GM18507 (cell line): ENCODE measurements around the gene MTHFR.
A peak's percentile ranks its signal among the peaks of the same experiment; 100 is the strongest.

ENCODE experiments used
- DNase-seq: peaks from one replicate; pipeline ENCODE4 v3.0.0; 2011; ENCODE audit warnings: low read depth; ENCODE audit not compliant: insufficient read length; ENCODE audit errors: extremely low spot score
- FAIRE-seq: peaks from 2 replicates; lab custom pipeline; 2011; peaks lifted over from hg19 to GRCh38; lab: Jason Lieb, UNC

The MTHFR gene

GRCh38 chr1:11741919-11742558 lies 63.7 kb downstream of the MTHFR start:
- DNase-seq (no peak), FAIRE-seq (no peak)

GRCh38 chr1:11741482-11741881 lies 64.3 kb downstream of the MTHFR start:
- DNase-seq (no peak), FAIRE-seq (no peak)

- FAIRE-seq (peak; percentile 39), DNase-seq (no peak)
Measured at GRCh38 chr1:11740258-11741192, 65.2 kb downstream of the MTHFR start.

- DNase-seq, result no peak
- no peak for FAIRE-seq
Measured at GRCh38 chr1:11738783-11739182, 67.0 kb downstream of the MTHFR start.

GRCh38 chr1:11738096-11738495 lies 67.7 kb downstream of the MTHFR start:
- DNase-seq, result no peak
- no peak for FAIRE-seq

- FAIRE-seq (no peak), DNase-seq (no peak)
Measured at GRCh38 chr1:11736746-11737639, 68.8 kb downstream of the MTHFR start.

GRCh38 chr1:11735854-11736745 lies 69.7 kb downstream of the MTHFR start, which contains the start of gene AGTRAP:
Gene AGTRAP (plus strand): TSS chr1:11736136. CDS start chr1:11736209, 73 bp downstream.
- DNase-seq (peak; percentile 75), FAIRE-seq (peak; percentile 77)
